GM21367 (cell line): Measurements from ENCODE around the gene NCKAP5L.

Source experiments
- ATAC-seq: cut with Tn5 transposase; IDR thresholded peaks from one replicate; pipeline ENCODE4 v1.9.1; 2021; ENCODE audit not compliant: unreplicated experiment

NCKAP5L gene

DNA sequence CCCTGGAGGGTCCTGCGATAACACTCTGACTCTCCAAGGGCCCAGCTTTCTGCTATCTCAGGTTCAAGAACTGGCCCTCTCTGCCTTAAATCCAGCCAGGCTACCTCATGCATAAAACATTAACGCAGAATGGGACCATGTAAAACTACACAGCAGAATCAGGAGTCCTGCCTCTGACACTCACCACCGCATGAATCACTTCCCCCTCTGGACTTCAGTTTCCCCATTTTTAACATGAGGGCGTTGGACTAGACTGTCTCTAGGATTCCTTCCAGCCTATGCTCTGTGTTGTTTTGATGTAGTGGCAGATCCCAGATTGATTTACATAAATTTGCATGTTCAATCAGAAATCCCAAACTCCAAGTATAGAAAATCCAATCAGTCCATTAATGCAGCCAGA is 3.3 kb downstream of the NCKAP5L start:
- no peak for ATAC-seq

DNA sequence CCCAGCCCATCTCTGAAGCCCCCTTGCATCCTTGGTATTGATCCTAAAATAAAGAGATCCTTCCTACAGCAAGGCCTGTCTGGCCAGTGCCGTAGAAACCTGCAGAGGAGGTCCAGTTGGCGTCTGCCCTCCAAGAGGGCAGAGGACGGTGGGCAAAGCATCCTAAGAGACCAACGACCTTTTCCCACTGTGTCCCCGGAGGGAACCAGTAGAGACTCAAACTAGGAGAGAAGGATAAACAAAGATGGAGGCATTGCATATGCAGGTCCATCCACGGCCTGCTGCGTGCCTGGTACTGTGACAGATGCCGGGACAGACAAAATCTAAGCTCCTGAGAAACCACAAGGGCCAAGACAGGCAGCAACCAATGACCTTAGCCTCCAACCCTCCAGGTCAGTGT is 3.8 kb downstream of the NCKAP5L start:
- ATAC-seq, result no peak

DNA sequence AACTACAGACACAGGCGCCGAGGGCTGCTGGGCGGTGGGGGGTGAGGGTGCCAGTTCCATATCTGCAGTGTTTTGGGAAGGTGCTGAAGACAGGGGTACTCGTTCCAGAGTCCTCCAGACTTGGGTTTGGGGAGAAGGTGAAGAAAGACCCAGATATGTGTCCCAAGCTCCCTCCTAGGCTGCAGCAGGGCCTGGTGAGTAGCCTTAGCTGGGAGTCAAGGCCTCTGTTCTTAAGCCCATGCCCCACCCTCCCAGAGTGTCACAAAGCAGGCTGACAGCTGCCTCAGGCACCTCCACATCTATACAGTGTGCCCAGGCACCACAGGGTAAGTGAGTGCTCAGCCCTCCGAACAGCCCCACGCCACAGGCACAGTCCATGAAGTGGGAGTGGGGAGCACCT is 4.3 kb downstream of the NCKAP5L start:
- no peak for ATAC-seq

DNA sequence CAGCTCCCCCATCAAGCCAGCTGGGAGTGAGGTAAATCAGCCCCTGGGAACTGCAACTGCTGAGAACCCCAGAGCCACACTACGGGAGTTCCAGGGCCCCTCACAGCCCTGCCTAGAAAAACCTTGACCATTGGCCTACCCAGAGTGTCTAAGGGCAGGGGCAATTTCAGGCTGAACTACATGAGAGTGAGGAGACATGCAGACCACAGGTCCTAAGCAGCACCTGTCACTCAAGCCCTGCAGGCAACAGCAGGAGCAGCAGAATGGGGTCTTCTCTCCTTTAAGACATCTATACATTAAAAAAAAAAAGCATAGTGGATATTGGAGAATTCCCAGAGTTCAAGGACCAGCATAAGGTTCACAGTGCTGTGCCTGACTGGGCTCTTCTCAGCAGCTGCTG is 4.9 kb downstream of the NCKAP5L start:
- ATAC-seq, result no peak

DNA sequence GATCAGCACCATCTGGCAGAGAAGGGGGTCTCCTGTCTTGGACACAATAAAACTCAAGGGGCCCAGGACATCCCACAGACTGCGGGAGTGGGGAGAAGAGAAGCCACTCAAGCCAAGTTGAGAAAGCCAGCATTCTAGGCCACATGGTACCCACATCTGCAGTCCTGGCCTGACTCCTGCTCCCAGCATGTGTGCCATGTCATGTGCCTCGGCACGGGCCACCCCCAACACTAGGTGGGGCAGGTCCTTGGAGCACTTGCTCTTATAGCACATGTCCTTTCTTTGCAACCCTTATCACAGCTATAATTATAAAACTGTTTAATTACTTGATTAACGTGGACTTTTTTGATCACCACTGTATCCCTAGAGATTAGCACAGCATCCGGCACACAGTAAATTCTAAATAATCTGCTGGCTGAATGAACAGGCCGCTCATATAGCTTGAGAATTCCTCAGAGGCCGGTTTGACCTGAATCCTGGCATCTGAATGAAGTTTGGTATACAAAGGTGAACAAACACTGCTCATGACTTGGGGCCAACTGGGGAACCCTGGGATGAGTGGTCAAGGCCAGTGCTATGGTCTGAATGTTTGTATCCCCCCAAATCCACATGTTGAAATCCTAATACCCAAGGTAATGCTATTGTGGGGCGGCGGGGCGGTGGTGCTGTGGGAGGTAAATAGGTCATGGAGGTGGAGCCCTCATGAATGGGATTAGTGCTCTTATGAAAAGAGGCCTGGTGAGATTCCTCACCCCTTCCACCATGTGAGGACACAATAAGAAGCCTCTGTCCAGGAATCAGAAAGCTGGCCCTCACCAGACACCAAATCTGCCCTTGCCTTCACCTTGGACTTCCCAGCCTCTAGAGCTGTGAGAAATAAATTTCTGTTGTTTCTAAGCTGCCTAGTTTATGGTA is 6.6 kb downstream of the NCKAP5L start:
- ATAC-seq, result no peak

DNA sequence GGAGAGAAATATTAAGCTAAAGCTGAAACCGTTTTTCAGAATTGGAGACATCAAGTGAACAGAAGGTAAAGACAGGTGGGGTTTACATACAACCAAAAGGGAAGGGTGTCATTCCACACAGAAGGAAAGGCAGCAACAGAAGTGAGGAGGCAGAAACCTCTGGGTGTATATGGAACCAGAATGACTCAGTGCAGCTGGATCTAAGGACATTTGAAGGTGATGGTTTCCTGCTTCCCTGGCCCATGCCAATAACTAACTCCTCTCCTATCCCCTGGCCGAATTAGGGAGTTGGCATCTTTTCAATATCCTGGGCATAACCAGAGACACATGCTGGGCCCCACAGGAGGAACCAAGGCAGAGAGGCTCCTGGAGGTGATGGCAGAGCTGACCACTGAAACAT is 8.4 kb downstream of the NCKAP5L start:
- ATAC-seq, result no peak

DNA sequence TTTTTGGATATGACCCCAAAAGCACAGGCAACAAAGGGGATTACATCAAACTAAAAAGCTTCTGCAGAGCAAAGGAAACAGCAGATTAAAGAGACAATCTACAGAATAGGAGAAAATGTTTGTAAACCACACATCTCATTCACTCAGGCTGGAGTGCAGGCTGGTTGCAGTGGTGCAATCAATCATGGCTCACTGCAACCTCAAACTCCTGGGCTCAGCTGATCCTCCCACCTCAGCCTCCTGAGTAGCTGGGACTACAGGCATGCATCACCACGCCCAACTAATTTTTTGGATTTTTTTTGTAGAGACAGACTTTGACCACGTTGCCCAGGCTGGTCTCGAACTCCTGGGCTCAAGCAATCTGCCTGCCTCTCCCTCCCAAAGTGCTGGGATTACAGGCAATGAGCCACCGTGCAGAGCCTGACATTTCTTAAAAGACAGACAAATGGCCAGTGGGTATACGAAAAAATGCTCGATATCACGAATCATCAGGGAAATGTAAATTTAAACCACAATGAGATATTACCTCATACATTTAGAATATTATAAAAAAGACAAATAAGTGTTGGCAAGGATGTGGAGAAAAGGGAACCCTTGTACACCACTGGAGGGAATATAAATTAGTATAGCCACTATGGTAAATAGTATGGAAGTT is 9.8 kb downstream of the NCKAP5L start:
- no peak for ATAC-seq

DNA sequence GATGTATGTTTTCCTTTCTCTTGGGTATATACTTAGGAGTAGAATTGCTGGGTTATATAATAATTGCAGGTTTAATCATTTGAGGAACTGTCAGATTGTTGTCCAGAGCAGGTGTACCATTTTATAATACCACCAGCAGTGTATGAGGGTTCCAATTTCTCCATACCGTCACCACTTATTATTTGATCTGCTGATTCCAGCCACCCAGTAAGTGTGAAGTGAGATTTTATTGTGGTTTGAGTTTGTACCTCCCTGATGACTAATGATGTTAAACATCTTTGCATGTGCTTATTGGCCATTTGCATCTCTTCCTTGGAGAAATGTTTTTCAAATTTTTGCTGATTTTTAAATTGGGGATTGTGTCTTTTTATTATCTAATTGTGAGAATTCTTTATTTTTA is 15.1 kb downstream of the NCKAP5L start:
- no peak for ATAC-seq

DNA sequence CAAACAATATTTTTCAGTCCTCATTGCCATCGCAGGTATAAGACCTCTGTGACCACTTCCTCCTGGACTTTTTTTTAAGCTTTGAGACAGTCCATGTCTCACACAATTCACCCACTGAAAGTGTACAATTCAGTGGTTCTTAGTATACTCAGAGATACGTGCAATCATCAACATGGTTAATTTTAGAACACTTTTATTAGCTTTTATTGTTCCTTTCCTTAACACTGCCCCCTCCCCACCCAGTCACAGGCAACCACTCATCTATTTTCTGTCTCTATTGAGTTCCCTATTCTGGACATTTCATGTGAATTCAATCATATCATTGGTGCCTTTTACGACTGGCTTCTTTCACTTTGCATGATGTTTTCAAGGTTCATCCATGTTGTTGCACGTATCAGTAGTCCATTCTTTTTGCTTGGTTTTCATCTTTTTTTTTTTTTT is 16.2 kb downstream of the NCKAP5L start:
- no peak for ATAC-seq

DNA sequence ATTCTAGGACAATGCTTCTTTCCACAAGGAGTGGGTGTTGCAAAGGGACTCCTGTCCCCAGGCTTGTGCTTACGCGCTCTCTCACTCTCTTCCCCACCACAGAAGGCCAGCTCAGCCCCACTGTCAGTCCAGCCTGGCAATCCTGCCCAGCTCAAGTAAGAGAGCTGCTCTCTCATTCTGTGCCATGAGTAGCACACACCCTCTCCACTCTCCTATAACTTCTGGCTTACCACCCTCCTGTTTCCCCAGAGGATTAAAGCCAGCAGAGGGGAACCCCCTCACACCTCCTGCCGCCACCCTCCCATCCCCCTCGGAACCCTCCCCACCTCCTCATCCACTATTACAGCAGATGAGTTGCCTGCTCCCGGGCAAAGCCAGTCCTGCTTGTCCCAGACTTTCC is 17.1 kb downstream of the NCKAP5L start:
- no peak for ATAC-seq

DNA sequence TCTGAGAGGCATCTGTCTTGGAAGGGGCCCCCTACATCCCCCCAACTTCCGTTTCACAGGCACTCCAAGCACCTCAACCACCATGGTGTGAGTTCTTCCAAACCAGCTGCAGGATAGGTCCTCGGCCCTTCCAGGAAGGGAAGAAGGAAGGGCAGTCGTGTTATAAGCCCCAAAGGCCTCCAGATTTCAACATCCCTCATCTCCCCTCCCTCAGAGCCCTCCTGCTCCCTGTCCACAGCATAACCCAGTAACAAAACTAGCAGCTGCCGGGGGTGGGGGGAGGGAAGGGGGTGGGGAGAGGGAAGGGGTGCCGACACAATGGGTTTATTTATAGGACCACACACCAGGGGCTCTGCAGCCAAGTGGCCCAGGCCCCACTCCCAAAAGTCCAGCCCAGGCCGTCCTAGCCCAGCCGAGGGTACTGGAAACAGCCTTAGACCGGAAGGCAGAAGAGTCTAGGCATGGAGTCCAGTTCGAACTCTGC is 18.3 kb downstream of the NCKAP5L start:
- ATAC-seq, result no peak

DNA sequence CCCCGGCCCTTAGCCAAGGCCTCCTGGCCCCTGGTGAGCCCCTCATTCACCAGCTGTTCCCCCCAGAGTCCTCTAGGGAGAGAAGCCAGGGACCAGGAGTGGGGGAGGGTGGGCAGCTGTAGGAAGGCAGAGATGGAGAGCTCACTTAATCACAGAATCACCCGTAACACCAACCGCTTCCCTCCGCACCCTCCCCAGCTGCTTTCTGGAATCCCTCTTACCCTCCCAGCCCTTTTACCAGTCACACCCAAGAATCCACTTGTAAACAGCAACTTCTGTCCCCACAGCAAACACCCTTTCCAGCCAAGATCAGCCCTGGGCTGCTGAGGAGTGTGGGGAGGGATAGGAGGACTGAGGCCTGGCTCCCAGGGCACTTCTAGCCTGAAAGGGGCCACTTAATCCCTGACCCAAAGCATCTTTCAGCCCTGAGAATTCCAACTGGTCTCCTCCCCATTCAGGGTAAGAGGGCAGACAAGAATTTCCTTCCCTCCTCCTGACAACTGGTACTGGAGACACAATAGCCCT is 18.8 kb downstream of the NCKAP5L start:
- ATAC-seq, result no peak

DNA sequence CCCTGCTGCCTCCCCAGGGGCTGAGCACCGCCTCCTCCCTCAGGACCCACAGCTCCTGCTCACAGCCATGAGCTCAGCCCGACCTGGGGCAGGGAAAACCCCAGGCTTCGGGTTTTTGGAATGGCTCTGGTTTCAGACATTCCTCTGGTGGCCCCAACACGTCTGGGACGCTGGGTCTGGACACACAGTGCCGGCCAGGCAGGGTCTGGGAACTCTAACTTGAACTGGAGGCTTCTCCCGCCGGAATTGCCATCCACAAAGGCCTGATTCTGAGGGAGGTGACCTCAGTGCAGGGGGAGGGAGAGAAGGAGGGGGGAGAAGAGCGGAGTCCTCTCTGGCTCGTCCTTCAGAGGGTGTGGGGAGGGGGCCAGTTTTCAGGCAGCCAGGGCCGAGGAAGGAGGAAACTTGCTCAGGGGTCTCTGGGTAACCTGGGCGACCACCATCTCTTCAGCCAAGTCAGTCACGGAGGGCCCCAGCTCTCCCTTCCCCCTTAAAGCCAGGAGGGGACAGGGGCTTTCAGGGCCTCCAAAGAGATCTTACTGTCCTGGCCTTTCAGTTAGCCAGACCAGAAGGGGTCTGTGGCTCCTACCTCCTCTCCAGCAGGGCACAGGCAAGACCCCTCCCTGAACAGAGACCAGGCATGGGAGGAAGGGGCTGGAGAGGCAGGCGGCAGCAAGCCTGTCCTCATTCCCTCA is 19.4 kb downstream of the NCKAP5L start:
- no peak for ATAC-seq

DNA sequence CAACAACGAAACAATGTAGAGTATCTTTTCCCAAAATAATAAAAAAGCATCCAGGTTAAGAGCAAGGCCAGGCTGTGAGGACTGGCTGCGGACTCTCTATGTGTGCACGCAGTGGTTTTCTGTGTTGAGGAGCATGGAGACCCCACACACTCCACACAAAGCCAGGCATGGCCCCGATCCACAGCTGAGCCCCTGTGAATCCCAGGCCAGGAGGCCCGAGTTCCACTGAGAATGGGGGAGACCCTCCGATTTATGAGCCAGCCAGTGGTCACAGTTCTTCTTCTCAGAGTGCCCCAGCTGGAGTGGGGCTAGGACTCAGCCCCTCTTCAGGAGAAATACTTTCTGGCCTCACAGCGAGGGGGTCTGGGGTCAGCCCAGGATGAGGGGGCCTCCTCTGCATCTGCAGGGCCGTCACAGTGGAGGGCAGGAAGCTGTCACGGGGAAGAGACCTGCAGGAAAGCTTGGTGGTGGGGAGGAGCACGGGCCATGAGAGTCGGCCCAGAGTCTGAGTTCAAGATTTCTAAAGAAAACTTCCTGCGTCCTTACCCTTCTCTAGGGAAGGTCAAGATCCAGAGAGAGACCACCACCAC is 20.1 kb downstream of the NCKAP5L start:
- ATAC-seq, result no peak

DNA sequence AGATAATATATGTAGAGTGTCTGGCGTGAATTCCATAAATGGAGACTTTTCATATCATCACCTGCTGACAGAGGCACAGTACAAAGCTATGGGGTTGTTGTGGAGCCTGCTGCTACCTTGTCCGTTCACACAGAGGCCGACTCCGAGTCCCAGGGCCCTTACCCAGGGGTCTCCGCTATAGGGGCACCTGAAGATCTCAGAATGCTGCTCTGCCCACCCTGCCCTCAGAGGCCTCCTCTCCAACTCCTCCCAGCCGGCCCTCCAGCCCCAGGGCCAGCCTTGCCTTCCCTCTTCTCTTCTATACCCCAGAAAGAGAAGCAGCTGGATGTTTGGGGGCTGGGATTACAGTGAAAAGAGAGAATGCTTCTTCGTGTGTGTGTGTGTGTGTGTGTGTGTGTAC is 21.3 kb downstream of the NCKAP5L start:
- no peak for ATAC-seq

DNA sequence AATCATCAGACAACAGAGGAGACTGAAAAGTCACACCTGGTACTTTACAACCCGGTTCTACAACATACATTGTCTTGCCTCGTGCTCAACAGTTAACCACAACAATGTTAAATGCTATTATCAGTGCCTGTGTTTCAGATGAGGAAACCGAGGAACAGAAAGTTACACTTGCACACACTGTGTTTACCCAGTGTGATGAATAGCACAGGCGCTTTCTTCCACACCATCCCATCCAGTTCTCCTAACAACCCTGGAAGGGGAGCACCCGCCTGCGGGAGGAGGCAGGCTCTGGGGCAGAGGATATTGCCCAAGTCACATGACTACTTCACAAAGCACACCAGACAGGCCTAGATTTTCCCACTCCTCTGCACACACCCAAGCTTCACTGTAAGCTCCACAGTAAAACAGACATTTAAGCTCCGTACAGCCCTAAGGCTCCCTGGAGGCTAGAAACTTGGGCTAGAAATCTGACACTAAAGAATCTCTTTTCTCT is 21.8 kb downstream of the NCKAP5L start:
- no peak for ATAC-seq

DNA sequence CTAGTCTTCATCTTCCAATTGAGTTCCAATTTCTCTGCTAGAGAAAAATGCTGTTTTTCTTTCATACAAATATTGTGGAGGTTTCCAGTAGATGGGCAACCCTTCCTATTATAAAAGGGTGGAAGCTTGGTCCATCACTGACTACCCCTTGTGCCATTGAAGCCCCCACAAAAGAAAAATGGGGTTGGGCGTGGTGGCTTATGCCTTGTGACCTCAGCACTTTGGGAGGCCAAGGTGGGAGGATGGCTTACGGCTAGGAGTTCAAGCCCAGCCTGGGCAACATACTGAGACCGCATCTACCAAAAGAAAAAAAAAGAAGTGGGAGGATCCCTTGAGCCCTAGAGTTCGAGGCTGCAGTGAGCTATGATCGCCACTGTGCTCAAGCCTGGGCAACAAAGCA is 22.8 kb downstream of the NCKAP5L start:
- ATAC-seq, result no peak

DNA sequence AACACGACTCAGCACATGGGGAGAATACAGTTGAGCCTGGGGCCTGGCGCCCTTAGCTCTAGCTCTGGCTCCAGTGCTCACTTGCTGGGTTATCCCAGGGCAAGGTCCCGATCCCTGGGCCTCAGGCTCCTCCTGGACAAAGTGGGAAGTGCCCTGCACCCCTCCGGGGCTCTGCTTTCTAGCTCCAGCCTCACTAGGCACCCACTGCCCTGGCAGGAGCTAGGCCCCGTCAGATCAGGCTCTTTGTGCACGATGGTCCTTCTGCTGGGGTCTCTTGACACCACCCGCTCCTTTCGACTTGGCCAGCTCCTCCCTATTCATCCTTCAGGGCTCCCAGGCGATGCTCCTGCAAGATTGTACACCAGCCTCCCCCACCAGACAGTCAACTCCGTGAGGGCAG is 23.4 kb downstream of the NCKAP5L start:
- no peak for ATAC-seq

DNA sequence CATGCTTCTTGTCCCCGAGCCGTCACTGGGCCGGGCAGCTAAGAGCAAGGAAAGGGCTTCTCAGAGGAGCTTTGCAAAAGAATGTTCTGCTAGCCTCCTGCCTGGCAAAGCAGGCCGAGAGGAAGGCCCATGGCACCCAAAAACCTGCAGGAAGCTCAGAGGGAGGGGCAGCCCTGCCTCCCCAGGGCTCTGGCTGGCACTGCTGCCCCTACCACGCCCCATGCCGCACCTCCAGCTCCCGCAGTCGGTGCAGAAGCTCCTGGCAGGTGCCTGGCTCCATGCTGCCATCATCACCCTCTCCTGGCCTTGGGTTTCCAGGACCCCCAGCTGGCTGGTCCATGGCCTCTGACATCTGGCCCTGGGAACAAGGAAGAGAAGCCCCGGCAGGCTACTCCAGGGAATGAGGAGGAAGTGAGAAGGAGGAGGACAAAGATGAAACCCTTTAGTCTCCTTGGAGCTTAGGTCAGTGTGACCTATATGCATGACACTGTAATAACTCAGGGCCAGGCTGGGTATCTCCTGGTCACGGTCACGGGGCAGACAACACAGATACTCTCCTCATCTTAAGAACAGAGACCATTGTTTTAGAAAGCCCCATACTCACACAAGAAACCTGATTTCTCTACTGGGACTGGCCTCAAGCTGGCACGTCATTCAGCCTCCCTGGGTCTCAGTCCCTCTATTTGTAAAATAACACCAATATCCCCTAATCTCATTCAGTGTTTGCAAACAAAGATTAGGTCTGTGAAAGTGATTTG is 24.3 kb downstream of the NCKAP5L start:
- ATAC-seq, result no peak
